ENCODE data around the gene PGLYRP1.

- TF ChIP-seq CTCF (IDR thresholded peaks at IDR 0.05) (no peak), POLR2A (IDR thresholded peaks at IDR 0.05) (no peak)
These were observed 4.1 kb downstream of the PGLYRP1 start for GRCh38 chr19:46018729-46019251.
